WI38 (cell line): ENCODE measurements around the gene SETBP1.

ENCODE experiments used
- H3K4me3 ChIP-seq: 2 replicates; pipeline ENCODE4 v1.5.1; 2011; ENCODE audit warnings: low read depth, mild to moderate bottlenecking, control low read depth, low read length
- TF ChIP-seq, protein P1 (sequence below): IDR thresholded peaks from 2 replicates; pipeline ENCODE4 v1.5.1; 2012; ENCODE audit warnings: low read depth, mild to moderate bottlenecking, control low read depth, low read length

The SETBP1 gene

DNA sequence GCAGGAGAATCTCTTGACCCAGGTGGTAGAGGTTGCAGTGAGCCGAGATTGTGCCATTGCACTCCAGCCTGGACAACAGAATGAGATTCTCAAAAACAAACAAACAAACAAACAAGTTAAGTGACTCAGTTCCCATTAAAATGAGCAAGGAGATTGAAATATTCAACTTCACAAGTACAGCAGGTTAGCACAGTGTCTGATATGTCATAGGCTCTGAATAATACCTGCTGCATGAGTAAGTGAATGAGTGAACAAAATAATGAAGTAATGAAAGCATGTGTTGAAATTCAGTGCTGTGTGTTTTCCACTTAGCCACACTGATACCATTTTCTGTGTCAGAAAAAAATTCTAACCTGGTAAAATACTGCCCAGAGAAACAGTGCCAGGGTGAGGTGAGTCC lies 41.9 kb upstream of the SETBP1 start:
- TF ChIP-seq, protein P1, sequence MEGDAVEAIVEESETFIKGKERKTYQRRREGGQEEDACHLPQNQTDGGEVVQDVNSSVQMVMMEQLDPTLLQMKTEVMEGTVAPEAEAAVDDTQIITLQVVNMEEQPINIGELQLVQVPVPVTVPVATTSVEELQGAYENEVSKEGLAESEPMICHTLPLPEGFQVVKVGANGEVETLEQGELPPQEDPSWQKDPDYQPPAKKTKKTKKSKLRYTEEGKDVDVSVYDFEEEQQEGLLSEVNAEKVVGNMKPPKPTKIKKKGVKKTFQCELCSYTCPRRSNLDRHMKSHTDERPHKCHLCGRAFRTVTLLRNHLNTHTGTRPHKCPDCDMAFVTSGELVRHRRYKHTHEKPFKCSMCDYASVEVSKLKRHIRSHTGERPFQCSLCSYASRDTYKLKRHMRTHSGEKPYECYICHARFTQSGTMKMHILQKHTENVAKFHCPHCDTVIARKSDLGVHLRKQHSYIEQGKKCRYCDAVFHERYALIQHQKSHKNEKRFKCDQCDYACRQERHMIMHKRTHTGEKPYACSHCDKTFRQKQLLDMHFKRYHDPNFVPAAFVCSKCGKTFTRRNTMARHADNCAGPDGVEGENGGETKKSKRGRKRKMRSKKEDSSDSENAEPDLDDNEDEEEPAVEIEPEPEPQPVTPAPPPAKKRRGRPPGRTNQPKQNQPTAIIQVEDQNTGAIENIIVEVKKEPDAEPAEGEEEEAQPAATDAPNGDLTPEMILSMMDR: no peak
- H3K4me3 ChIP-seq: no peak overlapping the region

GRCh38 chr18:44643004-44643403 lies 37.7 kb upstream of the SETBP1 start:
- no peak overlapping the region for H3K4me3 ChIP-seq
- TF ChIP-seq, protein P1: no peak

- TF ChIP-seq, protein P1: no peak
- H3K4me3 ChIP-seq: no peak overlapping the region
Observed at GRCh38 chr18:44651478-44651877, 29.2 kb upstream of the SETBP1 start.

DNA sequence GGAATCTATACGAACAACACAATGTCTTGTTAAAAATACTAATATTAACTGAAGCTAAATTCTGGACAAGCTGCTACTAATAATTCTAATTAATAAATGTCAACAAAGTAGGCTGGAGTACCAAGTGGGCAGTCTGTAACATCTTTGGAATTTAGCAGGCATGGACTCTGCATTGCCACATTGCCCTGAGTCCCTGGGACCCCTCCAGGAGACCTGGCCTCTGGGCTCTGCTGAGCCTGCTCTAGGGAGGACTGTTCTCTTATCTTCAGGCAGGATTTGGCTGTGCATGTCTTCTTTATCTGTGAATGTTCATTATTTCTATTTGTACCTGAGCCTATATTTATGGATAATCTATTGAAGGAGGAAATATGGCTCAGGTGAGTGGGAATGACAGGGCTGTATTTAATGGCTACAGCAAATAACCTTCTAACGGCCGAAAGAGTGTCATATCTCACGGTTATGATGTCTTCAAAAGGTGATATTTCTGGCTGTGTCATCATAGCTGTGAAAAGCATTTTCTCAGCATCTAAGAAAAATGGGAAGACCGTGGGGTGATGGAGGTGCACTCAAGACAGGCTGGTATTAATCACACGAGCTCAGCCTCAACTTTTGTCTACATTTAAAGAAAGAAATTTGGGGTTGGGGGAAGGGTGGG lies 28.6 kb upstream of the SETBP1 start:
- TF ChIP-seq, protein P1: no peak
- no peak overlapping the region for H3K4me3 ChIP-seq

- TF ChIP-seq, protein P1: no peak
- no peak overlapping the region for H3K4me3 ChIP-seq
Observed at GRCh38 chr18:44652722-44653121, 28.0 kb upstream of the SETBP1 start.

GRCh38 chr18:44654573-44654972 lies 26.1 kb upstream of the SETBP1 start:
- no peak overlapping the region for H3K4me3 ChIP-seq
- TF ChIP-seq, protein P1: no peak

GRCh38 chr18:44655435-44655834 lies 25.3 kb upstream of the SETBP1 start:
- TF ChIP-seq, protein P1: no peak

More at GRCh38 chr18:44655435-44655834, 25.3 kb upstream of the SETBP1 start:
- no peak overlapping the region for H3K4me3 ChIP-seq
